A673 (cell line): ENCODE results near the gene LMF2.

ENCODE experiments used
- EZH2 ChIP-seq: fragments of 200-600 bp; sonication (generic); IDR thresholded peaks from 2 replicates; pipeline ENCODE4 v1.6.1; 2017; ENCODE audit warnings: borderline replicate concordance, low read depth, mild to moderate bottlenecking, mixed read lengths, antibody characterized with exemption, low read length; ENCODE audit not compliant: poor library complexity, severe bottlenecking
- TF ChIP-seq, protein P1 (sequence below): fragments of 300-800, 200-600 bp; sonication (generic); conservative IDR thresholded peaks from 2 replicates; pipeline ENCODE4 v1.5.1; 2017; ENCODE audit warnings: low read depth, mild to moderate bottlenecking, antibody characterized with exemption, low read length, moderate library complexity, mixed read lengths

GRCh38 chr22:50454556-50455075 is 52.9 kb downstream of the LMF2 start:
- TF ChIP-seq, protein P1, sequence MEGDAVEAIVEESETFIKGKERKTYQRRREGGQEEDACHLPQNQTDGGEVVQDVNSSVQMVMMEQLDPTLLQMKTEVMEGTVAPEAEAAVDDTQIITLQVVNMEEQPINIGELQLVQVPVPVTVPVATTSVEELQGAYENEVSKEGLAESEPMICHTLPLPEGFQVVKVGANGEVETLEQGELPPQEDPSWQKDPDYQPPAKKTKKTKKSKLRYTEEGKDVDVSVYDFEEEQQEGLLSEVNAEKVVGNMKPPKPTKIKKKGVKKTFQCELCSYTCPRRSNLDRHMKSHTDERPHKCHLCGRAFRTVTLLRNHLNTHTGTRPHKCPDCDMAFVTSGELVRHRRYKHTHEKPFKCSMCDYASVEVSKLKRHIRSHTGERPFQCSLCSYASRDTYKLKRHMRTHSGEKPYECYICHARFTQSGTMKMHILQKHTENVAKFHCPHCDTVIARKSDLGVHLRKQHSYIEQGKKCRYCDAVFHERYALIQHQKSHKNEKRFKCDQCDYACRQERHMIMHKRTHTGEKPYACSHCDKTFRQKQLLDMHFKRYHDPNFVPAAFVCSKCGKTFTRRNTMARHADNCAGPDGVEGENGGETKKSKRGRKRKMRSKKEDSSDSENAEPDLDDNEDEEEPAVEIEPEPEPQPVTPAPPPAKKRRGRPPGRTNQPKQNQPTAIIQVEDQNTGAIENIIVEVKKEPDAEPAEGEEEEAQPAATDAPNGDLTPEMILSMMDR, result no peak
- no peak for TF ChIP-seq EZH2
